Activated CD4-positive, alpha-beta T cell treated with anti-CD3 and anti-CD28 coated beads for 48 hours (primary cell): ENCODE measurements around the gene CACHD1.
A peak's percentile ranks its signal among the peaks of the same experiment; 100 is the strongest.
"Not testable (repeated sequence)": the region's sequence is repeated elsewhere in the genome, so short reads cannot be mapped to it uniquely, and the experiment has no call there.

Source experiments
- DNase-seq: peaks from one replicate; pipeline ENCODE4 v3.0.0-alpha.2; 2020

Gene CACHD1

DNA sequence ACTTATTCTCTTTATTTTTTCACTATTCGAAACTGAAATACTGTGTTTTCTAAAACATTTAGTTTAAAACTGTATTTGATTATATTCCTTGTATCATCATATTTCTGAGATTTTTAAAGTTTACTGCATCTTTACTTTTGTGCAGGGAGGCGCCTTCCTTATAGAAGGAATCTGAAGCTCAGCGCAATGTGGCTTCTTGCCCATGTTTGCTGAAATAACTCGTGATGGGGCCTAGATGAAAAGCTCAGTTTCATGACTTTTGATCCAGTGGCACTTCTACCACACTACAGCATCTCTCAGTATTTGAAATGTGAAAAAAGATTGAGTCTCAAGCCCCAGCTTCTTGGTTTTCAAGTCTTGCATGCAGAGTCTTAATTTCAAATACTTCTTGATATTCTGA, 28.4 kb downstream of the CACHD1 start:
- DNase-seq = no peak

DNA sequence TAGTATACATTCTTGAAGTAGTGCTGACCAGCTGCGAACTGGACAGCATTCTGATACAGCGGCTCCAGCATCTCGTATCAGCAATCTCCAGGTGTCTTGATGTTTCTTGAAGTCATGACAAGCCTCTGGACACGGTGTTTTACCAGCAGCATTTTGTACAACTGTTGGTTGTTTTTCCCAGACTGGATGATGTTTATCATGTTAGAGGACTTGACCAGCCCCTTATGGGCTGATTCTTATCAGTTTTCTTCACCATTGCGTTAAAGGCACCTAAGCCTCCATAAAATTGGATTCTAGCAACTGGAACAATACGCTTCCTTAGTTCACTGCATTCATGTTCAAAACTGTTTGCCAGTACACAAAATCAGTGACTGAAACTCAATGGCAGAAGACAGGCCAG, 29.1 kb downstream of the CACHD1 start:
- no peak for DNase-seq

DNA sequence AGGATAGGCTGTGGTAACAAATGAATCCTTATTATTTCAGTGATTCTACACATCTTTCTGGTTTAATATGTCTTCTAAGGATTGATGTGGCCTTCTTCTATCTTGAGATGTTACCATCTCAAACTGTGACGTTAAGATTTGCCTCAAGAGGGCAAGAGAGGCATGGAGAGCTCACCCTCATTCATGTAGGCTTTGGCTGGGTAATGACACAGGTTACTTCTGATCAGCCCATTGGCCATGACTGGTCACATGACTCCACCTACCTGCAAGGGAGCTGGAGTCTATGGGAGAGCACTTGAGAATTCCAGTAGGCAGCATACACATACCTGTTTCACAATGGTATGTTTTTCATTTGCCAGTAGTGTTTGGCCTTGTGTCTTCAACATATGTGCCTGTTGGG, 30.0 kb downstream of the CACHD1 start:
- no peak for DNase-seq

DNA sequence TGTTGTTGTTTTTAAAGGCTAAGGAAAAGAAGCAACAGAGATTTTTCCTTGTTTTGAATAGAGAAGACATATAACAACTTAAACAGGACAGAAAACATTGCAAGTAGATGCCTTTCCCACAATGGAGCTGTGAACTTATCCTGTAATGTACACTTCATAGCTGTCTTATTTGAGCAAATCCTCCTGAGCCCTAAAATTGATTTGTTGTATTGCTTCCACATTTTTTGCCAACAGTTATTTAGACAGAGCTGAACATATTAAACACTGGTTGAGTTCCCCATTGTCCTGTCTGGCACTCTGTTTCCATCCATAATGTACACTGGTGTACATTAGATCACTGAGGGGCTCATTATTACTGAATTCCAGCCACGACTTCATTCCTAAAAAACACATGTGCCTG, 32.2 kb downstream of the CACHD1 start:
- no peak for DNase-seq

DNA sequence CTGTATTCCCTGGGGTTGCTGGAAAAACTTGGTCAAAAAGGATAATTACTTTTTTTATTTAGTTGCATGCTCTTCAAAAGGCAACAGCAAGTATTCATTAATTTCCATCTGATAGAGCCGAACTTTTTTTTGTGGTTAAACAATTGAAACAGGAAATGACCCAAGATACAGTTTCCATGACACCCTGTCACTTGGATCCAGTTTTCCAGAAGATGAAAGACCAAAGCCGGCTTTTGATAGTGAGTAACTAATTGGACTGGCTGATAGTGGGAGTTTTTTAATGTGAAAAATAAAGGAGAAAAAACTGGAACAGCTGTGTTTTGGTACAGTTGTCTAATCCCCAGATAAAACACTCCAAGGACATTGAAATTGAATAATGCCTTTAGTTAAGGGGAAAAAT, 33.0 kb downstream of the CACHD1 start:
- no peak for DNase-seq

DNA sequence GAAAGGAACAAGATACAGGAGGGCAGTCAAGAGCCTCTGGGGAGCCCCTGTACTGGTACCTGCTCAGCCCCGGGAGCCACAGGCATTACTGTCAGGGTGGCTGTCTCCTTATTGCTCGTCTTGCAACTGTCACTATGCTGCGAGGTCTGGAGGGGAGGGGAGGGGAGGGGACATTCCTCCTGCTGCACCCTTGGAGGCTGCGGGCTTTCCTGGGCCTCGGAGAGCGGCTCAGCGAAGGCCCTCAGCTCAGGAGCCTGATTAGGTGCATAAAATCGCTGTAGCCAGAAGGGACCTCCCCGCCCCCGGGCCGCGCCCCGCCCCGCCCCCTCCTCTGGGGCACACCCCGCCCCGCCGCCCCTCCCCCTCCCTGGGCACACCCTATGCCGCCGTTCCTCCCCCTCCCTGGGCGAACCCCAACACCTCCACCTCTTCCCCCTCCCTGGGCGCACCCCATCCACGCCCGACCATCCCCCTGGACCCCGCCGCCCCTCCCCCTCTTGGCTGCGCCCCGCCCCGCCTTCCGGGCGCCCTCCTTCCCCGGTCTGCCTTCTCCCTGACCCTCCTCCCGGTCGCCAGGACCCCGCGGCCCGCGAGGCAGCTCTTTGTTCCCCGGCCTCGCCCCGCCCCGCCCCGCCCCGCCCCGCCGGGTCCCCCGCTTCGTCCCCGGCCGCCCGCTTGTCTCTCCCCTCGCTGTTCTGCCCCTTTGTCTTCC, 35.5 kb downstream of the CACHD1 start:
- DNase-seq = peak; percentile 59

DNA sequence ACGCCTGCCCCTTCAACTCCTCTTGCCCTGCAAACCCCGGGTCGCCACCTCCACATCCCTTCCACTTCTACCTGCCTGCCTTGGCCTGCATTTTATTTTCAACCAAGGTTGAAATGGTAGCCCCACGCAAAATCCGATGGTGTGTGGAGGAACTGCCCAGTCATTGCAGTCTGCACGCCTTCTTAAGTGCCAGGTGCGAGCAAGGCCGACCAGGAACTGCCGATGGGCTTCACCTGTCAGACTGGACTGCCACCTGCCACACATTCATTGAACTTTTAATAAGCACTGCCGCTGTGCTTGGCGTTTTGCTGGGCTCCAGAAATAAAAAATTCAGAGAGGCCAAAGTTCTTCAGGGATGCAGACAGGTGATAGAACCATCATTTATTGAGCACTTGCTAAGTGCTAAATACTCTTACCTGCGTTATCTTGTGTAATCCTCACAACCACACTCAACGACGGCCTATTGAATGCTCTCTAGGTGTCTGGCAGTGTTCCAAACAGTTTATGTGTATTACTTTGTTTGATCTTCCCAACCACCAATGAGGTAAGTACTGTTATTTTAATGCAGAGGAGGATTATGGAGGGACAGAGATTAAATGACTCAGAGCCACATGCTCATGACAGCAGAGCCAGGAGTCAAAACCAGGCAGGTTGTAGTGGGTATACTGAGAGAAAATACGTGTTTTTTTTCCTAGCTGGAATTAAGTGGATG, 36.2 kb downstream of the CACHD1 start:
- DNase-seq = peak; percentile 26

DNA sequence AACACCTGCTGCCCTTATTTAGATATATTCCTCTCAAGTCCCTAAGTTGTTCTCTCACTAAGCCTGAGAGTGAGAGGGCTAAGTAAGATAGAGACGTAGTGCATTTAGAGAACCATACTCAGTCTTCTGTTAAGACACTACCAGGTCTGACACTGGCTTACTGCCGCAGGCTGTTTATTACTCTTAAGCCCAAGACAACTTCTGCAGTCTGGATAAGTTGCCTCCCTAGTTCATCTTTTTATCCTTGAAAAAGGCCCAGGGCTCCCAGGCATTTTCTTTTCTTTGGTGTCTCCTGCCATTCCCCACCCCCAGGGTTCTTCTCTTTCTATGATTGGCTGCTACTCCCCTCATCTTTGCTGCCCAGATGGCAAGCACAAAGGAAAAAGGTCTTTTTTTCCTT, 38.7 kb downstream of the CACHD1 start:
- DNase-seq = no peak

DNA sequence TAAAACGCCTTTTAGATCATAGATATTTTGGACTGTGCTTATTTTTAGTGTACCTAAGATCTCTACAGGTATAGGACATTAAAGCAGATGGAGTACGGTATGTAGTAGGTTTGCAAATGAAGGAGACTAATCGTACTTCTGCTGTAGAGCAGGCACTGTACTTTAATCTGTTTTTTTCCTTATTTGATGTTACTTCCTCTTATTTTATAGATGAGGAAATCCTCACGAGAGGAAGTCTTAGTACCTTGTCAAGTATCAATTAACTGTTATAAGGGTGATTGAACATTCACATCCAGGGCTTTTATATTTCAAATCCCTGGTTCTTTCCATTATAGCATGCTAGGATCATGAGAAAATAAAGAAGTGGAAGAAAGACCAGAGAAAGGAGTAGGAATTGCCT, 41.1 kb downstream of the CACHD1 start:
- DNase-seq = no peak

DNA sequence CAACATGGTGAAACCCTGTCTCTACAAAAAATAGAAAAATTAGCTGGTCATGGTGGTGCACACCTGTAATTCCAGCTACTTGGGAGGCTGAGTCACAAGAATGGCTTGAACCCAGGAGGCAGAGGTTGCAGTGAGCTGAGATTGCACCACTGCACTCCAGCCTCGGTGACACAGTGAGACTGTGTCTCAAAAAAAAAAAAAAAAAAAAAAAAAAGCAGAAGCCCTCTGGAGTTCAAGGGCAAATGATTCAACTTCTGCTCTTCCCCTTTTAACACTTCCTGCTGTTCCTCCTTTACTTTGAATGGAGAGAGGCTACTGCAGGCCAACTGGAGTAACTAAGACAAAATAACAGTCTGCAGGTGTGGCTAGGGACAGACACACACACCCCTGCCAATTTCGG, 42.3 kb downstream of the CACHD1 start:
- DNase-seq = not testable (repeated sequence)

DNA sequence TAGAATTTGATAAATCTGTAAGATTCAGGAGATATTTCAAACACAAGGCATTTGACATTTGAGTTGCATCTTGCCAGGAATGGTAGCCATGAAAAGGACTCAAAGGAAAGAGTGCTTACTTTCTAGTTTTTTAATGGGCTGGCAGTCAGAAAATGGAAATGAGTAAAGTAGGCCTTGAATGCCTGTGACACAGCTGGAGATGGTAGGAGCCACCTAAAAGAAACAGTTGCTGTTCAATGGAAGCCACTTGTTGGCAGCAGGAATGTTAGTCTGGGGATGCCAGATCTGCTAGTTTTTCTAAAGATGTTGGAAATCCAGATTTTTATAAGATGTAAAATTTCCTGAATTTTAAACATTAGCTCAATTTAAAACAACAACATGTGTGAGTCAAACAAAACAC, 43.6 kb downstream of the CACHD1 start:
- DNase-seq = no peak

DNA sequence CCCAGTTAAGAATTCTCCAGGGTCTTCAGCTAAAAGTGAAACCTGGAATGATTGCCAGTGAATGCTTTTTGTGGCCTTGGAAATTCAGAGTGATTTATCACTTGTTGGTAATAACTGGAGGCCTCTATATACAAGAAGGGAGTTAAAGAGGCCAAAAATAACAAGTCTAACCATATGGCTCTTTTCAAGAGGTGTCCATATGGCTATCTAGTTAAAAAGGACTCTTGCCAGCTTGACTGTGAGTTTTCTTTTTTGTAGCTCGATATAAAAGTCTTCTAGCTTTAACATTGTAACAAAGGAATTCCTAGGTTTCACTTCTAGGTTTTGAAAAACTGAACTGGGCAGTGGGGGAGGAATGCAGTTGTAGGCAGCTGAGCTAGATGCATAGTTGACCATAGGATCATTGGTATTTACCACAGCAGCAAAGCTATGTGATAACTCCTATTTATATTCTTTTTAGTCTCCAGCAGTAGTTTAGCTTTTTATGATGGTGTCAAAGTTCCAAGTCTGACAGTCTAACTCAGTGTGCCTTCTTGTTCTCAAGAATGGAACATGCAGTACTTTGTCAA, 44.4 kb downstream of the CACHD1 start:
- DNase-seq = no peak

DNA sequence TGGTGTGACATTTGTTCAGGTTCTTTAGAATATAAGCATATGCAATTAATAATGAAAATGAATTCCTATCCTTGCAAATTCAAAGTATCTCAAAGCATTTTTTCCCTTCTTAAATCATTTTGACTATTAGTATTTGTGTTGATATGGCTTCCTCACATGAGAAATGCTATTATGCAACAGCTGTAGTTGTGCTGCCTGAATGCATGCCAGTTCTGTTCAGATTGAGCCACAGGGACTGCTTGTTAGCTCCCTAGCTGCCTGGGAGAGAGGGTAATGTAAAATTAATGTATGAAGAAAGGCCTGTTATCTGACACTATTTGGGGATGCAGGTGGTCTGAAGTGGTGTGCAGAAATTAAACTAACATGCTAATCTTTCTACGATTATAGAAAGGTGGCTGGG, 45.5 kb downstream of the CACHD1 start:
- DNase-seq = no peak

DNA sequence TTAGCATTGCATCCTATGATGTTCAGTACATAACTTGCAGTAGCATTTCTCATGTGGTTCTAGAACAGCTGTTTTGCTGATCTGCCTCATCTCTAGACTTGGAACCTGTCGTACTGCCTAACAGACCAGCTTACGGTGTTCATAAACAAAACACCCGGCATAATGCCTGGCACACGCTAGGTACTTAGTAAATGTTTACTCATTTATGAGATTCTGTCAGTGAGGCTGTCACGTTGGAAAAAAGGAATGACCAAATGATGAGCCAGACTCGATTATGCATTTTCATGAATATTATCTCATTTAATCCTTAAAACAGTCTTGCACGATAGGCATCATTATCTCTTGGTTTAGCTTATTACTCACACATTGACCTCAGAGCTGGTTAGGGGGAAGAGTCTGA, 46.4 kb downstream of the CACHD1 start:
- no peak for DNase-seq

DNA sequence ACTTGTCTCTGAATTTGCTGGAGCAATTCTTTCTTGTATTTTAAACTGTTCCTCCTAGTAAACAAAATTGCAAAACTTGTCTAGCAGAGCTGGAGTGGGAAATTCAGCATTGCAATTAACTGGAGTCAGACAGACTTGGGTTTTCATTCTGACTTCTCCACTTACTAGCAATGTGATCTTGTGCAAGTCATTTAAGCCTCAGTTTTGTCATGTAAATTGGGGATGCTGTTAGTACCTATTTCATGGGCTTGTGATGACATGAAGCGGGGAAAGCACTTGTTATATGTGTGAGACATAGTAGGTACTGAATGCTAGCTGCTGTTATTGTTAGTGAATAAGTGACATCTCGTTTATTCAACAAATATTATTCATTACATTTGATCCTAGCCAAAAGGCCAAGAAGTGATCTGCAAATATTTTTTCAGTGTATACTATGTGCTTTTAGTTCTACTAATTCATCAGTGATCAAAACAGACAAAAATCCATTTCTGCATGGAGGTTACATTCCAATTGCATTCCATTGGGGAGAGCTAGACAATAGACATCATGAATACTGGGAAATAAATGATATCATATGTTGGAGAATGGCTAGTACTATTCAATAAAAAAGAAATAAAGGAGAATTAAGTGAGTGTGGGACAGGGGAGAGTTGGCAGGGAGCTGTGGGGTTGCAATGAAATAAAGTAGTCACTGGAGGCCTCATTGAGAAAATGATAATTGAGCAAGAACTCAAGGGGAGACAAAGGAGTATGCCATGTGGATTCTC, 47.1 kb downstream of the CACHD1 start:
- no peak for DNase-seq

DNA sequence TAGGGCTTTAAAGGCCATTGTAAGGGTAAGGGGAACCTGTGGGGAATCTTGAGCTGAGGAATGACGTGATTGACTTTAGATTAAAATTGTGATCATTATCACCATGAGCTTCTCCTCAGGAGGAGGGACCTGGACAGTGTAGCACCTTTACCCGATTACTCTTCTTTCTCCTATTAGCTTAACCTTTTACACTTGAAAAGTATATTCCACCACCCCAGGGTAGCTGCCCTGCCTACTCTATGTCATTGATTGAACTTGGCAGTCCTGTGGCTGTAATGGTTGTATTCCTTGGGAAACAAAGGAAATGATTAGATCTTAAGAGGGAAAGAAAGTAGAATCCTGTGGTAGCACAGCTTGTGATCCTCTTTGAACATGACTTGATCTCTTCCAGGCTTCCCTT, 47.7 kb downstream of the CACHD1 start:
- DNase-seq = no peak

DNA sequence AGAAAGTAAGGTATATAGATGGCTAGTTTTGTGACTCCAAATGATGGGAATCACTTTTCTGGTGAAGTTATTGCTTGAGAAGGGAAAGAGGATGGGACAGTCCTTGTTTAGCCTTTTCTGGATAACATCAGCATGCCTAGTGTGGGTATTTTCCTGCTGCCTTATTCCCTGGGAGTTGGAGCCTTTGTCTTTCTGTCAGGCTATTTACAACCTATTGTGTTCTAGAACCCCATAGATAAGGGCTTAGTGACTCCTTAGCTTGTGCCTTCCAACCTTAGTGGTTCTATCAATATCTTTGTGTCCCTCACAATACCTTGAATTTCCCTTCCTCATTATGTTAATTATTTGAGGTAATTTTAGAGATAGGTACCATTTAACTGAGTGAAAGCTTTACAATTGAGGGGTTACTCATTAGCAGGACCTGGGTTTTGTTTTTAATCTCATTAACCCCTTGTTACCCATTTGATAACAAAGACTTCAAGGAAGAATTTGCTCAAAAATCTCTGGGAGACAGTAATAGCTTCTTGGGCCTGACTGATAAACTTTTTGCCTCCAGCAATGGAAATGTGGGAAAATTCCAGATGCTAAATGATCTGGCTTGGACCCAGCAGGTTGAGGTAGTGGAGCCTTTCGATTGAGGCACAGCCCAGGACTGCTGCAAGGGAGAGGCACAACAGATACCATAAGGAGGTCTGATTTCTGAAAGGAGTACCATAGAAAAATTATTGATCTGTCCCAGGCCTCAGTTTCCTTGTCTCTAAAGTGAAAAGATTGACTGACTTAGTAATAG, 49.0 kb downstream of the CACHD1 start:
- no peak for DNase-seq

DNA sequence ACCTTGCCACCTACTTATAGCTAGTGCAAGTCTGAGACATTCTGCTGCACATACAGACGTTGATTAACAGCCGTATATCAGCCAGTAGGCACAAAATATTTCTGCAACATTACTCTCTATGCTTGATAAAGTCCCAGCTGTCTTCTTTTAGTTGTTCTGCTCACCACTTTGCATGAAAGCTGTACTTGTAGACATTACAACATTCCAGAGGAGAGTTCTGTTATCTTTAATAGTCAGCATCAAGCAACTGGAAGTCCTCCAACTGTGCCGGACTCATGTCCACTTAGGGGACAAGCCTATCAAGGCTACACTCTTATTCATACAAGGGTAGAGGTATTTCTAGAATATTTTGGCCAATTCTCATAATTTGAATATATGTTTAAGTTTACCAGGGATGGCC, 50.0 kb downstream of the CACHD1 start:
- no peak for DNase-seq

DNA sequence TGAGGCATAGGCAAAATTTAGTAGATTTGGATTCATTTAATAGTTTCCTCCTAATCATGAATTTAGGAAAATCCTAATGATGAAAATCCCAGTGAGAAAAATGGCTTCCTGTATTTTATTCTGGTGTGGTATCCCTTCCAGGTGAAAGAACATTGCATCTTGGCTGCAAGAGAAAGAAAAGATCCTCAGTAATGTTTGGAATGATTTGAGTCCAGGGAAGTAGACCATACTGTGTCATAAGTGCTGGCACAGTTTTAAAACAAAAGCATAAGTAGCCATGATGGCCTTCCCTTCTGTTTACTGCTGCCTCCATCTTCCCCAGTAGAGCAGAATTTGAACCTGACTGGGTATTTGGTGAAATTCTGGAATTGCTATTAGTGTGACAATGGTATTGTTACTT, 52.8 kb downstream of the CACHD1 start:
- DNase-seq = no peak

DNA sequence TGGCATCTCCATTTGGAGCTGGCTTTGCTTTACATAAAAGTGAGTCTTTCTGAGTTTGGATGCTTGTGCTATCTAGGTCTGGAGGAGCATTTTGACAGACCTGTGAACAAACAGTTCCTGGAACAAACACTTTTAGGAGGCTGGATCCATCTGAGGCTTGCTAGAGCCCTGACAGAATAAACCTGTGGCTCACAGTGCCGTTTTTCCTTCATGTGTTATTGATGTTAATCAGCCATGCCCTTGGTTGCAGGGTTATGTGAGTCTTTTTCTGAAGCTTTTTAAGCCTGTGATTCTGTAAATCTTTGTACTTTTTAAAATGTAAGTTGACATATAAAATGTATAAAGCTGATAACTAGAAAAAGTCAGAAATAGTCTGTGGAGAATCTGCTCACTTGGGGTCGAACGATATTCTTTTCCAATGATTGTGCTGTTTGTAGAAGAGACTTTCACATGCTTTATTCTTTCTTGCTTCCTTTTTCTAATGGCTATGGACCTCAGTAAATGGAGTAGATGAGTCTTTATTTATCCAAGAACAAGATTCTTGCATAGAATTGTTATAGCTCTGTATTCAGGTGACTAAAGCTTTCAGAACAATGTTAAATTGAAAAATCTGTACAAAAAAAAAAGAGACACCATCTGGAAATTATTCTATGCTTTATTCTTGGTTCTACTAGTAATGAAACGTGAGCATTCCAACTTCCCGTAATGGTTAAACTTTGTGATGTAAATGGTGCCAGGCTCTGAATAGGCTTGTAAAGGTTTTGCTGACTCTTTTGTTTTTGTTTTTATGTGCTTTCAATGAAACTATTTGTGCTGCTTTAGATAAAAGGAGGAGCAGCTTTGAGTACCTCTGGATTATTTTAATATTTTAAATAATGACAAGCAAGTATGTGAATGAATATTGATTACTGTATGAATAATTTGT, 53.7 kb downstream of the CACHD1 start:
- DNase-seq = no peak

DNA sequence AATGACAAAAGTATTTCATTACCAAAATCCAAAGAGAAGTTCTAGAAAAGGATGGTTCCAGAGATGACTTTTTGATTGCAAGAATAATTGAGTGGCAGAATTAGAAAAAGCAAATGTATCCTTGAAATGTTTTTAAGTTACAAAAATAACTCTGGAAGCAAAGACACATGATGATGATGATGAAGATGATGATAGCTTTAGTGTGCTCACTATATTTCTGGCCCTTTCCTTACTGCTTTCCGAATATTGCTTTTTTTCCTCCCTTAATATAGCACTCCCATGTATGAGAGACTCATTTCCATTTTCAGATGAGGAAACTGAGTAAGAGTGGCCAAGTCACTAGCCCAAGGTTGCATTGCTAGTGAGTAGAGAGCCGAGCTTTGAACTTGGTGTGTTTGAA, 54.7 kb downstream of the CACHD1 start:
- DNase-seq = no peak
